Stimulated activated naive CD8-positive, alpha-beta T cell treated with anti-CD3 and anti-CD28 coated beads, Interleukin-15, Interleukin-2, amounts not matched to agents 100 U/mL and 50 U/mL, for 24 hours (primary cell): ENCODE results near the gene SLC39A8.
"Not testable (repeated sequence)": the region's sequence is repeated elsewhere in the genome, so short reads cannot be mapped to it uniquely, and the experiment has no call there.

Source experiments
- ATAC-seq: fragments of 150-1000 bp; cut with Tn5 transposase; one replicate; pipeline ENCODE4 v1.10.0; 2021
- DNase-seq: peaks from one replicate; pipeline ENCODE4 v3.0.0; 2021

The SLC39A8 gene

DNA sequence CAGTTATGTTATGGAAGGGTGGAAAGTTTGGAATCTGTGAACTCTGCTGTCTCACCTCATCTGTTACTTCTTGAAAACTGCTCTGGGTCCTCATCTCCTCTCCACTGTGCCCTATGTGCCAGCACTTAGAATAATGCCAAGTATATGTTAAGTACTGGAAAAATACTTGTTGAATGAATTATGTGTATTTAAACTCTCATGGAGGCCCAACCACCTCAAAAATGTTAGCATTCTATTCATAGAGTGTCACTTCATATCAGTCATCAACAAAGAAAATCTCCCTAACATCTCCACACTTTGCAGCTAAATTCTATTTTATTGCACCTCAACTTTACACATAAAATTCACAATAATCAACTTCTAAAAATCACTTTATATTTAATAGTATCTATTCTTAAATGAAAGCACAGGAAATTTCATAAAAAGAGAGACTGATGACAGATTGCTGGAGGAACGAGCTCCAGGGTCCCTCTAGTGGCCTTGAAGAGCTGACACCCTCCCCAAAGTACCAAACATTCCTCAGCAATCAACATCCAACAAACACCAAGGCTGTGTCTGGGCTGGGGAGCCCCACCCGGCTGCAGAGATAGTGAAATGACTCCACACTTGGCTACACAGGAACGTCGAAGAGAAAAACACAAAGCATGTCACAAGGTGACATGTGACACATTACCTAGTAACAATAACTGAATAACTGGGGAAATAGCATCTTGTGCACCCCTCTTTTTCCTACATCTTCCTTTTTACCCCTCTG lies 45.8 kb downstream of the SLC39A8 start:
- DNase-seq = no peak
- ATAC-seq = peak; percentile 52

- ATAC-seq (no peak), DNase-seq (no peak)
These were observed 46.6 kb downstream of the SLC39A8 start for GRCh38 chr4:102298716-102299115.

GRCh38 chr4:102295153-102295862 lies 50.0 kb downstream of the SLC39A8 start:
- ATAC-seq (no peak), DNase-seq (no peak)

GRCh38 chr4:102288497-102288896 lies 56.8 kb downstream of the SLC39A8 start:
- no peak for ATAC-seq
- no peak for DNase-seq

DNA sequence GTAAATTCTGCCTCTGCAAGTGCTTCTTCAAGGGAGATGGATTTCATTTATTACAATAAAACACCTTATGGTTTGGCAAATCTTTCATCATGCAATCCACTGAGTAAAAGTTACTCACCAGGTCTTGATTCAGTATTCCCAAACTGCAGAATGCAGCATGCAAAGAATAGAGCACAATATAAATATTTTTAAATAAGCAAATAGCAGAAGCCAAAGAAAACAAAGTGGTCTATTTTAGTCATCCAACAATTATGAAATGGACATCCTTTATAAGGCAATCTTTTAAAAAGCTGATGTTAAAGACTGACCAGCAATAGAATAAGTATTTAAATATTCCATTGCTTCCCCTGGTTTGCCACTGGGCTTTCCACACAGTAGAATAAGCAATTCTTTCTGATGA lies 59.5 kb downstream of the SLC39A8 start:
- no peak for ATAC-seq
- DNase-seq = no peak

DNA sequence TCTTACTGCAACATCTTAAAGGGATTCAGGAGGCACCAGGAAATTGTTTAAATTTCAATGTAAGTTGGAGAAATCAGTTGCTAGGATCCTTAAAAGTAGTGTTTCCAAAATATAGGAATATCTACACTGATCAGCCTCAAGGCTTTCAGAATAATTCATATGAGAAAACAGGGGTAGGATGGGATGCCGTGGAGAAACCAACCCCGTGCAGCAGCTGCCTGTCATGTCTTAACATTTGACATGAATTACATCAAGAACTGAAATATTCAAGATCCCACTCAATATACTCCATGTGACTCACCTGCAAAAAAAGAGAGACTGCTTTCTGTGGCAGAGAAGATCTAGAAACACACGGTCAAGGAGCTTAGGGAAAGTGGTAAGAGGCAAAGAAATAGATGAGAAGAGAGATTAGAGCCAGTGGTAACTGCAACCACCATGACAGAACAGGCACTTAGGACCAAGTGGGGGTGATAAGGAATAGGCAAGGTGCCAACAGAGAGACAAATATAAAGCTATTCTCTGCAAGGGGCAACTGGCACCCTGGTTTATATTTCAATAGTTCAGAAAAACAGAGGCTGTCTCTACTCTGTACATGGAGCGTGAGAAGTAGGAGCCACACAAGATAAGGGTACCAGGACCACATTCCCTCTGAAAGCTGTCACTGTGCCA lies 64.0 kb downstream of the SLC39A8 start:
- DNase-seq (no peak), ATAC-seq (no peak)

DNA sequence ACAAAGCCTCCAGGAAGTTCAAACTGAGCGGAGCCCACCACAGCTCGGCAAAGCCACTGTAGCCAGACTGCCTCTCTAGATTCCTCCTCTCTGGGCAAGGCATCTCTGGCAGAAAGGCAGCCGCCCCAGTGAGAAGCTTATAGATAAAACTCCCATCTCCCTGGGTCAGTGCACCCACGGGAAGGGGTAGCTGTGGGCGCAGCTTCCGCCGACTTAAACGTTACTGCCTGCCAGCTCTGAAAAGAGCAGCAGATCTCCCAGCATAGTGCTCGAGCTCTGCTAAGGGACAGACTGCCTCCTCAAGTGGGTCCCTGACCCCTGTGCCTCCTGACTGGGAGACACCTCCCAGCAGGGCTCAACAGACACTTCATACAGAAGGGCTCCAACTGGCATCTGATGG lies 72.0 kb downstream of the SLC39A8 start:
- DNase-seq, ATAC-seq: not testable (repeated sequence)

GRCh38 chr4:102272318-102272717 lies 73.0 kb downstream of the SLC39A8 start:
- DNase-seq (no peak), ATAC-seq (no peak)

DNA sequence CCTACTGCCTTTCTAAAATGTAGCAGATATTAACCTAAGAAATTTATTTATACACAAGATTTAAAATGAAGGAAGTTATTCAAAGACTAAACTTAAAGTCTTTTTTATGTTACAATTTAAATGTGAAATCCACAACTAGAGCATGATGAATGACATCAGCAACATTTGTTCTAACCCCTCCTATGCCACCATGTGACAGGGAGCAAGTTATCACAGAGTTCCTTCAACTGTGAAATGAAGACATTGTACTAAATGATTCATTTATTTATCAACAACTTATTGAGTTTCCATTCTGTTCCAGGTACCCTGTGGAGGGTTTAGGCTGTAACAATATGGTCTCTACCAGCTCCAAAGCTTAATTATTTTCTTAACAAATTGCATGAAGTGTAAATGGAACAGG lies 76.9 kb downstream of the SLC39A8 start:
- ATAC-seq (no peak), DNase-seq (no peak)

DNA sequence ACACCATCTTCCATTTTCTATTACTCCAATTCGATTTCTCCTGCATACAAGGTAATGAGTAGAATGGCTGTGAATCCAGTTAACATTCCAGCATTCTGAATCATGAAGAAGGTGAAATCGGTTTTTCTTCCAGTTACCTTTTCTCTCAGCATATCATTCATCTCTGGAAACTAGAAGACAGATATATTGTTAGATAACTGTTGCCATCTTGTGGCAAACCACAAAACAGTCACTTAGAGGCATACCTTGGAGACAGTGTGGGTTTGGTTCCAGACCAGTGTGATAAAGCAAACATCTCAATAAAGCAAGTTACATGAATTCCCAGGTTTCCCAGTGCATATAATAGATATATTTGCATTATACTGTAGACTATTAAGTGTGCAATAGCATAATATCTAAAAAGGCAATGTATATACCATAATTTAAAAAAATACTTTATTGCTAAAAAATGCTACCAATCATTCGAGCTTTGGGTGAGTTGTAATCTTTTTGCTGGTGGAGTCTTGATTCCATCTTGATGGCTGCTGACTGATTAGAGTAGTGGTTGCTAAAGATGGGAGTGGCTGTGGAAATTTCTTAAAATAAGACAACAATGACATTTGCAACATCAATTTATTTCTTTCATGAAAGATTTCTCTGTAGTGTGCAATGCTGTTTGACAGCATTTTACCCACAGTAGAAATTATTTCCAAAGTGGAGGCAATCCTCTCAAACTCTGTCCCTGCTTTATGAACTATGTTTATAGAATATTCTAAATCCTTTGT lies 82.1 kb downstream of the SLC39A8 start:
- peak; percentile 75 for ATAC-seq
- no peak for DNase-seq

DNA sequence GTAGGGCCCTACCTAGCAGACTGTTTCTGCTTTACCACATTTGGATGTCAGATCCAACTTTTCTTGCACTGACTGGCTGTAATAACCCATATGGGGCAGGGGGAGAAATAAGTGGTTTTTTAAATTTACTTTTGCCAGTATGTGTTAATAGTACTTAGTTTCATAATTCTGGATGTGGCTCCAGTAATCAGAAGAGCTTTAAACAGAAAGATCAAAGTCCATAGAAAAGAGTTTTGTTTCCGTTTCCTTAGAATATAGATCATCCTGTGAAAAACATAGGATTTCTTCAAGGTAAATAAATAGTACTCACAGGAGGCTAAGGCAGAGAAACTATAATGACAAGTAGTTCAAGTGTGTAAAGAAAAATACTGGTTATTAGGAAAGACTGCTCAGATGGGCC lies 85.6 kb downstream of the SLC39A8 start:
- DNase-seq = no peak
- ATAC-seq = no peak

DNA sequence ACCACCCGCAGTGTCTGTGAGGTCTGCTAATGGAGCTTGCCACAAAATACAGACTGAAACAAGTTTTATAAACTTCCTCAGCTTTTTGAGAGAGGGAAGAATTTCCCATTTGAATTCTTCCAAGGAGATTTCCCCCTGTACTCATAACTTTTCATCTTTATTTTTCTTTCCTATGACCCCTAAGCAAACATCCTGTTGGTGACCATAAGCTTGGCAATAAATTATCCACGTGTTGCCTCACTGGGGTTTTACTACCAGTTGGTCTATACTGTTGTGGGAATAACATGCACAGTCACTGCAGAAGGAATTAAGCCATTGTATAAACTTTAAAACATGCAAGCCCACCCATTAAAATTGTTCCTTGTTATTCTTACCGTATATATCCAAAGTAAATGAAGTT lies 86.2 kb downstream of the SLC39A8 start:
- ATAC-seq = no peak
- no peak for DNase-seq

GRCh38 chr4:102256321-102256720 lies 89.0 kb downstream of the SLC39A8 start:
- no peak for DNase-seq
- ATAC-seq = no peak

DNA sequence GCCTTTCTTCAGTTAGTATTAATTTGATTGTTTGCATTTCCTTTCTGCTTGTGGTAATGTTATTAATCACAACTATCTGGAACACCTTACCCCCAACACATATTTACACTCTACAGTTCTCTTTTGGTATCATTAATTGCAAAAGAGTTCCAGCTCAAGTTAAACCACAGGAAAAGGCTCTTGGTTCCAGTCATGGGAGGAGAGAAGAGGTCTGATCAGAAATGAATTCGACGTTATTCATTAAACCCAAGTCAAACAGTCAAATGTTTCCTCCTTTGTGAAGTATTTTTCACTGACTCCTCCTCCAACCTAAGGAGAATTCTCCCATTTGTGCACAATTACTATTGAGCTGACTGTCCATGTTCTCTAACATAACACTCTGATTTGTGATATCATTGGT lies 91.4 kb downstream of the SLC39A8 start:
- ATAC-seq = no peak

DNA sequence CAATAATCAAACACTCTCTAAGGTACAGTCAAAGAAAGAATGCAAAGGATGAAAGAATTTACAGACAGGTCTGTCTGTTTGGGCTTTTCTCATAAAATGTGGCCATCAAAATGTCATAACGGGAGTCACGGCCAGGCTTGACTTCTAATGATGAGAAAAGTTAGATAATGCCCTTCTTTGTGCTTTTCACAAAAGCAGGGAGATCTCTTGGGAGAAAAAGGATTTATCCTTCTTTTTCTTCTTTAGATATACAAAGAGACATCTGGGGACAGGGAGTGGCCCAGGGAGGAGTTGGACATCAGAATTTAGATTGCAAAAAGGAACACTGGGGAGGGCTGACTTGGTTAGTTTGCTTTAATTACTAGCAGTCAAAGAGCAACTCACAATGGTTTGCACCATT lies 93.1 kb downstream of the SLC39A8 start:
- DNase-seq = no peak
- no peak for ATAC-seq

More for the DNA sequence above, 91.4 kb downstream of the SLC39A8 start:
- no peak for DNase-seq

DNA sequence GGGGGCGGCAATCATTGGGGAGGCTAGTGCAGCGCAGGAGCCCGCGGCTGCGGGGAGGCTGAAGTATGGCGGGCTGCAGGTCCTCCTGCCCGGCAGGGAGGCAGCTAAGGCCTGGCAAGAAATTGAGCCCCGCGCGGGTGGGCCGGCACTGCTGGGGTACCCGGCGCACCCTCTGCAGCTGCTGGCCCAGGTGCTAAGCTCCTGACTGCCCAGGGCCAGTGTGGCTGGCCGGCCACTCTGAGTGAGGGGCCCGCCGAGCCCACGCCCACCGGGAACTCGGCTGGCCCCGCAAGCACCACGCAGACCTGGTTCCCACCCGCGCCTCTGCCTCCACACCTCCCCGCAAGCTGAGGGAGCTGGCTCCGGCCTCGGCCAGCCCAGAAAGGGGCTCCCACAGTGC lies 94.9 kb downstream of the SLC39A8 start:
- ATAC-seq (no peak), DNase-seq (no peak)

DNA sequence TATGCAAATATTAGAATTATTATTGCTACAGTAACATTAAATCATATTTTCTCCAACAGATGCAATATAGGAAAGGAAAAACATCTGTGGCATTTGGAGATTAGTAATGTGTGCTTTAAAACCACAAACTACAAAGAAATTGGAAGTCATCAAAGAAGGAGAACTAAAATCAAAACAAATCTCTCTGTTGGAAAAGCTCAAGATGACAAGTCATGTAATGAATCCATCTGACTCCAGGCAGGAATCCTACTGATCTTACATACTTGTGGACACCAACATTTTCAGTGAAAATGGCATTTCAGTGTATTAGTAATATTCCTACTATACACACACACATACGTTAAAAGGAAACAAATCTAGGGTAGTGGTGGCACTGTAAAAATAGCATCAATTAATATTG lies 98.2 kb downstream of the SLC39A8 start:
- no peak for DNase-seq
- no peak for ATAC-seq

DNA sequence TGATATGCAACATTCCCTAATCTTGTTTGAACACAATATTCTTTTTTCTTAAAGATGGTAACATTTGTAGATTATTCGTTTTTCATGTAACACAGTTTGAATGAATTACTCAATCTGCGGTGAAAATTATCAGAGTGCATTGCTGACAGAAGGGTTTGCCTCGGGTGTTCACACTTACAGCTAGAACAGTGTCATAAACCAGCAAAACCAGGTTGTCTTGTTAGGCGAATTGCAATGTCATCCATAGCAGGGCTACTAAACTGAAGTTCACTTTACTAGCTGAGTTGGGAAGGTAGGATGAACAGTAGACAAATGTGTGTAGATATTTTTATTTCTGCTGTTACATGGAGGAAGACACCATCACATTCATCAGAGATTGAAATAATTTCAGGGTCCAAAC lies 98.9 kb downstream of the SLC39A8 start:
- ATAC-seq (no peak), DNase-seq (no peak)

- no peak for DNase-seq
- ATAC-seq = no peak
These were observed 100.3 kb downstream of the SLC39A8 start for GRCh38 chr4:102244878-102245535.

DNA sequence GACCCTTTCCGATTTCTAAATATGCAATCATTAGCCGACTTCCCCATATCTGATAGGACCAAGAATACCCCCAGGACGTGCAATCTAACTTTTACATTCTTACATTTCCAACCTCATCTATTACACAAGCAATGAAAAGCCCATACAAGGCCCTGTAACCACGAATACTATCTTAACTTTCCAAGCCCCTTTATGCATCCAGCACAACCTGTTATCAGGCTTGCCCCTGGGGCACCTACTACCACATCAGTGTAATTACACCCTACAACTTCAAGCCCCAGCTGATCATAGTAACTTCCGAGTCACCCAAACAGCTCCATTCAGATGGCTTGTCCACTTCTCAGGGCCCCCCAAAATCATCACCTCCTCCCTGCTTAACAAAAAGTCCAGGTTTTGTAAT lies 102.0 kb downstream of the SLC39A8 start:
- ATAC-seq, DNase-seq: not testable (repeated sequence)

DNA sequence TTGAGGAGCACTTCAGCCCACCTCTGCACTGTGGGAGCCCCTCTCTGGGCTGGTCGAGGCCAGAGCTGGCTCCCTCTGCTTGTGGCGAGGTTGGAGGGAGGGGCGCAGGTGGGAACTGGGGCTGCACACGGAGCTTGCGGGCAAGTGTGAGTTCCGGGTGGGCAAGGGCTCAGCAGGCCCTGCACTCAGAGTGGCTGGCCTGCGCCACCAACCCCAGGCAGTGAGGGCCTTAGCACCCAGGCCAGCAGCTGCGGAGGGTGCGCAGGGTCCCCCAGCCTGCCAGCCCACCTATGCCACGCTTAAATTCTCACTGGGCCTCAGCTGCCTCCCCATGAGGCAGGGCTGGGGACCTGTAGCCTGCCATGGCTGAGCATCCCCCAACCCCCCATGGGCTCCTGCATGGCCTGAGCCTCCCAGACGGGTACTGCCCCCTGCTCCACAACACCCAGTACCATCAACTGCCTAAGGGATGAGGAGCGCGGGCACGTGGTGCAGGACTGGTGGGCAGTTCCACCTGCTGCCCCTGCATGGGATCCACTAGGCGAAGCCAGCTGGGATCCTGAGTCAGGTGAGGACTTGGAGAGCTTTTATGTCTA lies 110.9 kb downstream of the SLC39A8 start:
- ATAC-seq (no peak), DNase-seq (no peak)

DNA sequence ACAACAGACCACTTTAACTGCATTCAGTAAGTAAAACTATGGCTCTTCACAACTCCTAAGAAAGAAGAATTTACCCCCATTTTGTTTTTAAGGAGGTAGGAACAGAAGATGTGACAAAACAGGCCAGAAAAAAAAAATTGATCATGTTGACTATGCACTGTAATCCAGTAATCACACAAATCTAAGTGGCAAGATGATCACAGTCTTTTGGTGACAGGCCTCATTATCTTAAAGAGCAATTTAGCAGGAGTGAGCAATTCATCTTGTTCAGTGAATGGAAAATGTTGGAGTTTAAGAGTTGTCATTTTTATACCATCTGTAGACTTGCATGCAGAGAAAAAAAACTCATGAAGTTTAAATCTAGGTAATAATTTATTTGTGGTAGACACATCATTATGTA lies 115.1 kb downstream of the SLC39A8 start:
- DNase-seq (no peak), ATAC-seq (no peak)
